Endothelial cell of umbilical vein (primary cell): ENCODE data around the gene ETV6. TPM values are rescaled to one million over a fixed set of nuclear protein-coding genes. Genes with fewer than 3 reads are reported as not detected.

Experiments
- BruUV-seq: library from RNA; stranded (reverse); fragments of 400-500 nt; replicated peaks from 2 replicates; lab custom pipeline; 2021; lab: Mats Ljungman, UMichigan
- CTCF ChIA-PET: fragments of 300-600, 350-600 bp; sonication (Branson Sonifier 250); formaldehyde crosslinking; loops from one replicate; lab custom pipeline; 2021; ENCODE audit warnings: antibody characterized with exemption, inconsistent platforms; lab: Charles Lee
- POLR2A ChIA-PET: fragments of 300-600, 350-600 bp; sonication (Branson Sonifier 250); formaldehyde crosslinking; loops from one replicate; lab custom pipeline; 2021; ENCODE audit warnings: antibody characterized with exemption, inconsistent platforms; lab: Charles Lee
- DNase-seq: peaks from one replicate; pipeline ENCODE4 v3.0.0-alpha.2; 2011; ENCODE audit warnings: low read depth, low spot score
- FAIRE-seq: peaks from 2 replicates; lab custom pipeline; 2011; peaks lifted over from hg19 to GRCh38; lab: Jason Lieb, UNC
- H2AFZ ChIP-seq: 2 replicates; pipeline ENCODE4 v1.6.0; 2012; ENCODE audit warnings: low read depth, low read length, control low read depth, inconsistent platforms
- H3K27ac ChIP-seq: 2 replicates; pipeline ENCODE4 v1.5.1; 2011; ENCODE audit warnings: low read depth, mild to moderate bottlenecking, control low read depth, low read length, moderate library complexity; ENCODE audit not compliant: insufficient read depth
- H3K27me3 ChIP-seq, 2 experiments: 2 replicates each; pipeline versions ENCODE4 v1.6.0 to v1.6.1; 2011; ENCODE audit warnings: low read length in 2 of 2, mixed read lengths in 1 of 2; ENCODE audit not compliant: control insufficient read depth in 2 of 2, insufficient read depth in 2 of 2
- H3K36me3 ChIP-seq, 2 experiments: 2 replicates in 1 of 2; 3 replicates in 1 of 2; pipeline ENCODE4 v1.5.1; 2011; ENCODE audit warnings: low read length in 2 of 2, mild to moderate bottlenecking in 1 of 2, moderate library complexity in 1 of 2; ENCODE audit not compliant: control insufficient read depth in 2 of 2, insufficient read depth in 2 of 2; ENCODE audit errors: extremely low read depth in 1 of 2
- H3K4me1 ChIP-seq: 3 replicates; pipeline ENCODE4 v1.5.1; 2011; ENCODE audit warnings: mild to moderate bottlenecking, low read length; ENCODE audit not compliant: control insufficient read depth, insufficient read depth; ENCODE audit errors: extremely low read depth
- H3K4me2 ChIP-seq: 2 replicates; pipeline ENCODE4 v1.6.1; 2011; ENCODE audit warnings: low read length, control low read depth, mixed read lengths; ENCODE audit not compliant: insufficient read depth
- H3K4me3 ChIP-seq, 3 experiments: fragments of 200-600 bp in 1 of 3; sonication (generic), shearing (Covaris generic) in 1 of 3; replicated peaks in 1 of 3; 2 replicates each; pipeline ENCODE4 v1.5.1; 2011 to 2016; ENCODE audit warnings: control low read depth in 3 of 3, low read length in 3 of 3, mild to moderate bottlenecking in 2 of 3, inconsistent platforms in 1 of 3, low read depth in 1 of 3, moderate library complexity in 1 of 3; ENCODE audit not compliant: insufficient read depth in 1 of 3
- H3K79me2 ChIP-seq: 2 replicates; pipeline ENCODE4 v1.6.0; 2012; ENCODE audit warnings: low read length, inconsistent platforms; ENCODE audit not compliant: control insufficient read depth, insufficient read depth
- H3K9ac ChIP-seq: replicated peaks from 2 replicates; pipeline ENCODE3; 2011; ENCODE audit warnings: low read length, control low read depth; ENCODE audit not compliant: insufficient read depth; ENCODE audit errors: extremely low read depth
- H3K9me1 ChIP-seq: replicated peaks from 3 replicates; pipeline ENCODE4 v1.6.0; 2011; ENCODE audit warnings: mild to moderate bottlenecking, low read length; ENCODE audit not compliant: control insufficient read depth, insufficient read depth; ENCODE audit errors: extremely low read depth
- H3K9me3 ChIP-seq: replicated peaks from 2 replicates; pipeline ENCODE4 v1.5.1; 2012; ENCODE audit warnings: low read length, inconsistent platforms; ENCODE audit not compliant: control insufficient read depth, insufficient read depth
- H4K20me1 ChIP-seq: replicated peaks from 2 replicates; pipeline ENCODE3; 2011; ENCODE audit warnings: mild to moderate bottlenecking, low read length; ENCODE audit not compliant: control insufficient read depth, insufficient read depth; ENCODE audit errors: extremely low read depth
- EZH2 ChIP-seq: IDR thresholded peaks from 2 replicates; pipeline ENCODE4 v1.6.1; 2012; ENCODE audit warnings: borderline replicate concordance, low read depth, mild to moderate bottlenecking, moderate library complexity, low read length, inconsistent platforms; ENCODE audit not compliant: severe bottlenecking
- FOS ChIP-seq: IDR thresholded peaks from 2 replicates; pipeline ENCODE4 v1.6.1; 2011; ENCODE audit warnings: mild to moderate bottlenecking, low read length, moderate library complexity, borderline replicate concordance; ENCODE audit not compliant: insufficient read depth
- GATA2 ChIP-seq: IDR thresholded peaks from 2 replicates; pipeline ENCODE4 v1.7.0; 2011; ENCODE audit warnings: low read depth, mild to moderate bottlenecking, moderate library complexity, mixed read lengths, low read length; ENCODE audit not compliant: insufficient read length, insufficient read depth
- JUN ChIP-seq: IDR thresholded peaks from 2 replicates; pipeline ENCODE4 v1.6.1; 2011; ENCODE audit warnings: borderline replicate concordance, low read depth; ENCODE audit not compliant: insufficient read length, insufficient read depth
- MYC ChIP-seq: IDR thresholded peaks from one replicate; pipeline ENCODE4 v1.6.1; 2011; ENCODE audit warnings: mild to moderate bottlenecking, low read depth, low read length
- POLR2A ChIP-seq: IDR thresholded peaks from 2 replicates; pipeline ENCODE4 v1.6.1; 2012; ENCODE audit warnings: low read depth, mild to moderate bottlenecking, control low read depth, low read length
- POLR2AphosphoS5 ChIP-seq: IDR thresholded peaks from 2 replicates; pipeline ENCODE4 v1.6.1; 2012; ENCODE audit warnings: low read depth, mild to moderate bottlenecking, control low read depth, low read length, moderate library complexity; ENCODE audit not compliant: insufficient read depth
- dilution Hi-C: fragments of 300-500 bp; cut with MboI; formaldehyde crosslinking; loops from one replicate; pipeline ENCODE4 v1.15.0; 2019; ENCODE audit warnings: low sequenced_read_pairs; ENCODE audit not compliant: extremely low pct_ligation_motif_present
- intact Hi-C: fragments of 100-400 bp; cut with micrococcal nuclease; formaldehyde crosslinking; loops from one replicate; pipeline ENCODE4 v1.10.0; 2022
- polyA plus RNA-seq, 4 experiments: library from polyadenylated mRNA; depleted of rRNA in 3 of 4; stranded (reverse) in 3 of 4; unstranded in 1 of 4; fragments of >200 nt; gene quantifications; 2 replicates each; pipeline versions ENCODE4 v1.2.1 to v1.2.3, GENCODE V29; 2011 to 2012; ENCODE audit warnings: missing spikeins in 1 of 4
- total RNA-seq: library from RNA; stranded (reverse); gene quantifications from 2 replicates; pipeline ENCODE4 v1.2.3, GENCODE V29; 2021
- TF ChIP-seq, protein P1 (sequence below), 2 donors: IDR thresholded peaks; 1 replicate in 1 of 2; 2 replicates in 1 of 2; pipeline ENCODE4 v1.5.1; 2011; ENCODE audit warnings: low read length in 2 of 2, mild to moderate bottlenecking in 2 of 2, moderate library complexity in 2 of 2, control low read depth in 1 of 2, inconsistent platforms in 1 of 2, low read depth in 1 of 2; ENCODE audit not compliant: insufficient read depth in 1 of 2; ENCODE audit errors: extremely low read depth in 1 of 2
- TF ChIP-seq, protein P2 (sequence below): IDR thresholded peaks from 2 replicates; pipeline ENCODE4 v1.6.1; 2011; ENCODE audit not compliant: insufficient read depth, insufficient read length

ETV6 gene
- total and polyA plus RNA-seq, 2 donors (not counting 3 experiments of a cell fraction or from before 2014, with no cell fraction given), result 15.9 to 57.1 TPM

DNA sequence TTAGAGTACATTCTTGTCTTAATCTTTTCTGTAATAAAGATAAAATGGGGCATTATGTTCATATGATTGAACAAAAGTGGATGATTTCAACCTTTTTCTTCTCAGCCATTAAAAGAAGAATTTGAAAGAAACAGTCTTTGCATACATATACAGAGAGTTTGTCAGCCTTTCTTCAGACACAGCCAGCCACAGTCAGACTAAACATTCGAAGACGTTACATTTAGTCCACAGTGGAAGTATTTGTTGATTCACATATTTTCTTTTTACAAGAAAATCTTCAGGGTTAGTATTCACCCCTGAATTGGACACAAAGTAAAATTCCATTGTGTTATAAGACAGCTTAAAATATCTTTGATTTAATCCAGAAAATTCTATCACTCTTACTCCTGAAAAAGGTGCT, 36.2 kb downstream of the ETV6 start:
- no peak overlapping the region for H2AFZ ChIP-seq
- FAIRE-seq (no peak), DNase-seq (no peak)
- H3K79me2 ChIP-seq, result peaks cover 85% of the 10 kb centered on the region
- H3K4me2 ChIP-seq, result no peak overlapping the region
- POLR2A ChIA-PET, result no interaction called here
- peaks cover 4% of the 10 kb centered on the region for H4K20me1 ChIP-seq
- TF ChIP-seq JUN (no peak), POLR2A (no peak), FOS (no peak), GATA2 (no peak), POLR2AphosphoS5 (no peak), MYC (no peak), EZH2 (no peak)
- TF ChIP-seq, protein P1, sequence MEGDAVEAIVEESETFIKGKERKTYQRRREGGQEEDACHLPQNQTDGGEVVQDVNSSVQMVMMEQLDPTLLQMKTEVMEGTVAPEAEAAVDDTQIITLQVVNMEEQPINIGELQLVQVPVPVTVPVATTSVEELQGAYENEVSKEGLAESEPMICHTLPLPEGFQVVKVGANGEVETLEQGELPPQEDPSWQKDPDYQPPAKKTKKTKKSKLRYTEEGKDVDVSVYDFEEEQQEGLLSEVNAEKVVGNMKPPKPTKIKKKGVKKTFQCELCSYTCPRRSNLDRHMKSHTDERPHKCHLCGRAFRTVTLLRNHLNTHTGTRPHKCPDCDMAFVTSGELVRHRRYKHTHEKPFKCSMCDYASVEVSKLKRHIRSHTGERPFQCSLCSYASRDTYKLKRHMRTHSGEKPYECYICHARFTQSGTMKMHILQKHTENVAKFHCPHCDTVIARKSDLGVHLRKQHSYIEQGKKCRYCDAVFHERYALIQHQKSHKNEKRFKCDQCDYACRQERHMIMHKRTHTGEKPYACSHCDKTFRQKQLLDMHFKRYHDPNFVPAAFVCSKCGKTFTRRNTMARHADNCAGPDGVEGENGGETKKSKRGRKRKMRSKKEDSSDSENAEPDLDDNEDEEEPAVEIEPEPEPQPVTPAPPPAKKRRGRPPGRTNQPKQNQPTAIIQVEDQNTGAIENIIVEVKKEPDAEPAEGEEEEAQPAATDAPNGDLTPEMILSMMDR (IDR thresholded peaks at IDR 0.05; ENCODE audit: extremely low read depth in 1 of 2, insufficient read depth in 1 of 2, low read depth in 1 of 2, low read length in 2 of 2), result no peak
- TF ChIP-seq, protein P2, sequence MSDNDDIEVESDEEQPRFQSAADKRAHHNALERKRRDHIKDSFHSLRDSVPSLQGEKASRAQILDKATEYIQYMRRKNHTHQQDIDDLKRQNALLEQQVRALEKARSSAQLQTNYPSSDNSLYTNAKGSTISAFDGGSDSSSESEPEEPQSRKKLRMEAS, result no peak
- intact Hi-C loops (no loop called here), dilution Hi-C loops (no loop called here)
- no peaks in the 10 kb centered on the region for H3K36me3 ChIP-seq
- H3K9me1 ChIP-seq, result peaks cover 3% of the 10 kb centered on the region
- H3K27ac ChIP-seq, result no peak overlapping the region
- peaks cover 7% of the 10 kb centered on the region for H3K4me1 ChIP-seq
- no peak overlapping the region for H3K4me3 ChIP-seq
- H3K9ac ChIP-seq, result no peak overlapping the region
- BruUV-seq, result no TSS peak
- H3K9me3 ChIP-seq, result no peaks in the 10 kb centered on the region
- CTCF ChIA-PET, result interaction anchor here (1.1 kb wide), 1 partner anchor 19 kb away, joined by 3 read pairs; no protein-coding TSS in a partner anchor
- no peaks in the 10 kb centered on the region for H3K27me3 ChIP-seq
